Ishikawa (cell line): ENCODE results near the gene DAGLA.

ENCODE experiments used
- CEBPB ChIP-seq: IDR thresholded peaks from 2 replicates; pipeline ENCODE4 v1.6.1; 2012
- CREB1 ChIP-seq: IDR thresholded peaks from 2 replicates; pipeline ENCODE4 v1.6.1; 2012; ENCODE audit warnings: low read depth
- EGR1 ChIP-seq: IDR thresholded peaks from 2 replicates; pipeline ENCODE4 v1.6.1; 2012
- EP300 ChIP-seq: IDR thresholded peaks from 2 replicates; pipeline ENCODE4 v1.6.1; 2012; ENCODE audit warnings: borderline replicate concordance
- FOXM1 ChIP-seq: IDR thresholded peaks from 2 replicates; pipeline ENCODE4 v1.6.1; 2012; ENCODE audit warnings: low read depth, borderline replicate concordance
- NFIC ChIP-seq: IDR thresholded peaks from 2 replicates; pipeline ENCODE4 v1.6.1; 2012
- RAD21 ChIP-seq: IDR thresholded peaks from 2 replicates; pipeline ENCODE4 v1.6.1; 2012; ENCODE audit warnings: low read depth
- TAF1 ChIP-seq: IDR thresholded peaks from 2 replicates; pipeline ENCODE4 v1.6.1; 2012; ENCODE audit warnings: low read depth, mild to moderate bottlenecking
- YY1 ChIP-seq: IDR thresholded peaks from 2 replicates; pipeline ENCODE4 v1.6.1; 2012; ENCODE audit warnings: low read depth
- ZBTB7A ChIP-seq: IDR thresholded peaks from 2 replicates; pipeline ENCODE4 v1.6.1; 2012; ENCODE audit warnings: low read depth
- TF ChIP-seq, protein P1 (sequence below): IDR thresholded peaks from 2 replicates; pipeline ENCODE4 v1.6.1; 2012; ENCODE audit warnings: low read depth, mild to moderate bottlenecking
- TF ChIP-seq, protein P2 (sequence below): IDR thresholded peaks from 2 replicates; pipeline ENCODE4 v1.6.1; 2012
- TF ChIP-seq, protein P3 (sequence below): IDR thresholded peaks from 2 replicates; pipeline ENCODE4 v1.6.1; 2012

DNA sequence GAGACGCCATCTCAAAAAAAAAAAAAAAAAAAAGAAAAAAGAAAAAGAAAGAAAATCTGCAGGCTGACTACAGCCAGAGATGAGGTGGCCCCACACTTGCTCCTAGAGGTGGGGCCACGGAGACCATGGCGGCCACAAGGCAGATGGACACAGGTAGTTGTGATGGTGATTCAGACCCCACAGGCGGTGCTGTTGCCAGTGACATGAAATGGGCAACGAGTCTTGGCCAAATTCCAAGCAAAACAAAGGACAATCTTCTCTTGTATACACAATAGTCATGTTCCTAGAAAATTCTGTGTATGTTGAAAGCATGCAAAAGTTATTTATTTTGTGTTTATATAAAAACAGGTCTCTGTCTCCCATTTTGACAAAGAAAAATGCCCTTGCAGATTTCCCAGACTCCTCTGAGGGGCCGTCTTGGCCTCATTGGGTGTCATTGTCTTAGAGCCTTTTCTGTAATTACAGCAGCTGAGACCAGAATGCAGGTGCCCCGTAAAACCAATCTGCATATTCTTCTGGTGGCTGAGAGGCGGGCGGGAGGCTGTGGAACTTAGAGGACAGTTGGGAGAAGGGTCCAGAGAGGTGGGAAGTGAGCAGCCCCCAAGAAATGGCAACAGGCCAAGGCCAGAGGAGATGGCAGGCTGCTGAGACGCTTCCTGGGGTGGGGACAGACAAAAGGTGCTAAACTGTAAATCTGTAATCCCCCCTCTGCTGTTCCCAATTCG lies 22.5 kb upstream of the DAGLA start:
- TF ChIP-seq, protein P1, sequence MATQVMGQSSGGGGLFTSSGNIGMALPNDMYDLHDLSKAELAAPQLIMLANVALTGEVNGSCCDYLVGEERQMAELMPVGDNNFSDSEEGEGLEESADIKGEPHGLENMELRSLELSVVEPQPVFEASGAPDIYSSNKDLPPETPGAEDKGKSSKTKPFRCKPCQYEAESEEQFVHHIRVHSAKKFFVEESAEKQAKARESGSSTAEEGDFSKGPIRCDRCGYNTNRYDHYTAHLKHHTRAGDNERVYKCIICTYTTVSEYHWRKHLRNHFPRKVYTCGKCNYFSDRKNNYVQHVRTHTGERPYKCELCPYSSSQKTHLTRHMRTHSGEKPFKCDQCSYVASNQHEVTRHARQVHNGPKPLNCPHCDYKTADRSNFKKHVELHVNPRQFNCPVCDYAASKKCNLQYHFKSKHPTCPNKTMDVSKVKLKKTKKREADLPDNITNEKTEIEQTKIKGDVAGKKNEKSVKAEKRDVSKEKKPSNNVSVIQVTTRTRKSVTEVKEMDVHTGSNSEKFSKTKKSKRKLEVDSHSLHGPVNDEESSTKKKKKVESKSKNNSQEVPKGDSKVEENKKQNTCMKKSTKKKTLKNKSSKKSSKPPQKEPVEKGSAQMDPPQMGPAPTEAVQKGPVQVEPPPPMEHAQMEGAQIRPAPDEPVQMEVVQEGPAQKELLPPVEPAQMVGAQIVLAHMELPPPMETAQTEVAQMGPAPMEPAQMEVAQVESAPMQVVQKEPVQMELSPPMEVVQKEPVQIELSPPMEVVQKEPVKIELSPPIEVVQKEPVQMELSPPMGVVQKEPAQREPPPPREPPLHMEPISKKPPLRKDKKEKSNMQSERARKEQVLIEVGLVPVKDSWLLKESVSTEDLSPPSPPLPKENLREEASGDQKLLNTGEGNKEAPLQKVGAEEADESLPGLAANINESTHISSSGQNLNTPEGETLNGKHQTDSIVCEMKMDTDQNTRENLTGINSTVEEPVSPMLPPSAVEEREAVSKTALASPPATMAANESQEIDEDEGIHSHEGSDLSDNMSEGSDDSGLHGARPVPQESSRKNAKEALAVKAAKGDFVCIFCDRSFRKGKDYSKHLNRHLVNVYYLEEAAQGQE, result no peak
- TF ChIP-seq NFIC (0 out of 2 replicates have a peak, but pooled peaks have one; percentile 16), EP300 (no peak), YY1 (no peak), TAF1 (no peak), EGR1 (no peak), RAD21 (no peak), CEBPB (no peak), FOXM1 (no peak), CREB1 (no peak), ZBTB7A (no peak)
- TF ChIP-seq, protein P2, sequence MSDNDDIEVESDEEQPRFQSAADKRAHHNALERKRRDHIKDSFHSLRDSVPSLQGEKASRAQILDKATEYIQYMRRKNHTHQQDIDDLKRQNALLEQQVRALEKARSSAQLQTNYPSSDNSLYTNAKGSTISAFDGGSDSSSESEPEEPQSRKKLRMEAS, result no peak
- TF ChIP-seq, protein P3, sequence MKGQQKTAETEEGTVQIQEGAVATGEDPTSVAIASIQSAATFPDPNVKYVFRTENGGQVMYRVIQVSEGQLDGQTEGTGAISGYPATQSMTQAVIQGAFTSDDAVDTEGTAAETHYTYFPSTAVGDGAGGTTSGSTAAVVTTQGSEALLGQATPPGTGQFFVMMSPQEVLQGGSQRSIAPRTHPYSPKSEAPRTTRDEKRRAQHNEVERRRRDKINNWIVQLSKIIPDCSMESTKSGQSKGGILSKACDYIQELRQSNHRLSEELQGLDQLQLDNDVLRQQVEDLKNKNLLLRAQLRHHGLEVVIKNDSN, result no peak
